Stomach (tissue), 9 donors: ENCODE measurements around the gene ANGEL1. TPM values are rescaled to one million over a fixed set of nuclear protein-coding genes. Genes with fewer than 3 reads are reported as not detected.

ENCODE experiments used
- DNase-seq, 2 donors: peaks; one replicate each; pipeline versions ENCODE4 v3.0.0 to v3.0.0-alpha.2; 2013 to 2019
- H3K27ac ChIP-seq, 5 donors: fragments of 200-600 bp in 4 of 5; sonication (generic) in 4 of 5; one replicate each; pipeline ENCODE4 v1.5.1; 2013 to 2019; ENCODE audit warnings: mild to moderate bottlenecking in 1 of 5, moderate library complexity in 1 of 5
- H3K27me3 ChIP-seq, 3 donors: fragments of 200-600 bp; sonication (generic); one replicate each; pipeline ENCODE4 v1.5.1; 2017 to 2019; ENCODE audit warnings: mixed run types in 1 of 3
- H3K36me3 ChIP-seq, 4 donors: fragments of 200-600 bp; sonication (generic); 1 replicate in 3 of 4; 2 replicates in 1 of 4; pipeline ENCODE4 v1.5.1; 2016 to 2019
- H3K4me1 ChIP-seq, 4 donors: fragments of 200-600 bp; sonication (generic); one replicate each; pipeline ENCODE4 v1.5.1; 2016 to 2019
- H3K4me3 ChIP-seq, 4 donors: fragments of 200-600 bp; sonication (generic) in 3 of 4; one replicate each; pipeline ENCODE4 v1.5.1; 2016 to 2019; ENCODE audit warnings: mild to moderate bottlenecking in 1 of 4
- H3K9me3 ChIP-seq, 4 donors: fragments of 200-600 bp; sonication (generic); one replicate each; pipeline ENCODE4 v1.5.1; 2016 to 2019
- CTCF ChIP-seq, 7 experiments: fragments of 450-650 bp in 4 of 7; fragments of 200-600 bp in 3 of 7; sonication (generic) in 3 of 7; IDR thresholded peaks; one replicate each; pipeline ENCODE4 v1.5.1; 2016 to 2019; ENCODE audit warnings: antibody characterized with exemption in 7 of 7, control low read depth in 2 of 7, mild to moderate bottlenecking in 1 of 7
- EP300 ChIP-seq: sonication (generic); formaldehyde crosslinking; IDR thresholded peaks from one replicate; pipeline ENCODE4 v1.6.1; 2017; ENCODE audit warnings: antibody characterized with exemption
- POLR2A ChIP-seq, 4 donors: fragments of 450-650 bp; IDR thresholded peaks; one replicate each; pipeline ENCODE4 v1.6.1; 2016; ENCODE audit warnings: antibody characterized with exemption in 4 of 4, control low read depth in 2 of 4, mild to moderate bottlenecking in 1 of 4, moderate library complexity in 1 of 4
- POLR2AphosphoS5 ChIP-seq, 3 donors: sonication (generic); formaldehyde crosslinking; IDR thresholded peaks; one replicate each; pipeline ENCODE4 v1.6.1; 2016; ENCODE audit warnings: antibody characterized with exemption in 3 of 3
- WGBS, 5 donors: extraction: QIAGEN DNeasy Blood & Tissue Kit in 3 of 5; methylation state at CpG; one replicate each; pipeline versions ENCODE4 v1.1.5 to v1.1.7; 2013 to 2018; 5-methylcytosine and 5-hydroxymethylcytosine counted together
- intact Hi-C: fragments of 100-400 bp; cut with DNase I; formaldehyde crosslinking; loops from one replicate; pipeline ENCODE4 v1.15.1; 2023; ENCODE audit warnings: low total_unique reads
- polyA plus RNA-seq, 3 donors: library from polyadenylated mRNA; stranded (reverse); fragments of 200-250 nt; gene quantifications; one replicate each; pipeline ENCODE4 v1.2.3, GENCODE V29; 2013
- total RNA-seq, 5 donors: library from RNA; depleted of rRNA; stranded (reverse); fragments of >200 nt; gene quantifications; one replicate each; pipeline versions ENCODE4 v1.1.0 to v1.2.3, GENCODE V29; 2014 to 2016
- donor health status: healthy with polysubstance abuse.
- donor health status: Bipolar disorder and iron deficiency.
- donor health status: healthy.

ANGEL1 gene
- total and polyA plus RNA-seq, 8 donors = 2.3 to 32.6 (median 12.7) TPM

GRCh38 chr14:76832503-76832988 lies 19.9 kb upstream of the ANGEL1 start:
- WGBS, 5 donors = 67 to 82% (median 73%) methylated on average over 1 of the region's 1 CpG
- no peak for DNase-seq
- TF ChIP-seq EP300 (no peak), CTCF (IDR thresholded peaks at IDR 0.05) (no peak), POLR2A (IDR thresholded peaks at IDR 0.05) (no peak), POLR2AphosphoS5 (IDR thresholded peaks at IDR 0.05) (no peak)
- Histone ChIP-seq H3K27ac (no peak overlapping the region), H3K4me1 (peaks cover 0 to 44% (median 22%) of the 10 kb centered on the region in 4 donors), H3K36me3 (no peaks in the 10 kb centered on the region), H3K4me3 (no peak overlapping the region), H3K9me3 (no peaks in the 10 kb centered on the region), H3K27me3 (no peaks in the 10 kb centered on the region)
- intact Hi-C loops = no loop called here

- WGBS, 5 donors = 88 to 96% (median 92%) methylated on average over 4 of the region's 4 CpGs
- DNase-seq = no peak
- no peak for TF ChIP-seq EP300
- Histone ChIP-seq H3K4me3 (no peak overlapping the region), H3K27ac (no peak overlapping the region), H3K4me1 (peaks cover 0 to 44% (median 22%) of the 10 kb centered on the region in 4 donors), H3K9me3 (no peaks in the 10 kb centered on the region), H3K27me3 (no peaks in the 10 kb centered on the region), H3K36me3 (no peaks in the 10 kb centered on the region)
- intact Hi-C loops = no loop called here
Measured at GRCh38 chr14:76830556-76830955, 17.9 kb upstream of the ANGEL1 start.

GRCh38 chr14:76829650-76830421 lies 17.2 kb upstream of the ANGEL1 start:
- Histone ChIP-seq H3K27me3 (no peaks in the 10 kb centered on the region), H3K27ac (peak overlapping the region in 4 of 5 donors; percentile 21 to 49 (median 25)), H3K9me3 (no peaks in the 10 kb centered on the region), H3K4me3 (no peak overlapping the region), H3K36me3 (no peaks in the 10 kb centered on the region), H3K4me1 (peaks cover 0 to 42% (median 21%) of the 10 kb centered on the region in 4 donors)
- DNase-seq = peak; percentile 50 to 85
- TF ChIP-seq CTCF (IDR thresholded peaks at IDR 0.05) (no peak), POLR2A (IDR thresholded peaks at IDR 0.05) (no peak), POLR2AphosphoS5 (IDR thresholded peaks at IDR 0.05) (no peak), EP300 (no peak)
- intact Hi-C loops = no loop called here
- 27 to 42% (median 35%) methylated on average over 7 of the region's 7 CpGs for WGBS, 5 donors

- no peak overlapping the region for H3K4me3 ChIP-seq
- H3K27me3 ChIP-seq = no peaks in the 10 kb centered on the region
- H3K27ac ChIP-seq = peak overlapping the region in 2 of 5 donors; percentile 22 to 28
- DNase-seq = peak in 1 of 2 donors; percentile 38
- H3K9me3 ChIP-seq = no peaks in the 10 kb centered on the region
- no peaks in the 10 kb centered on the region for H3K36me3 ChIP-seq
- peaks cover 0 to 33% (median 18%) of the 10 kb centered on the region in 4 donors for H3K4me1 ChIP-seq
- TF ChIP-seq EP300 = no peak
- TF ChIP-seq CTCF (IDR thresholded peaks at IDR 0.05) = no peak
- no peak for TF ChIP-seq POLR2AphosphoS5 (IDR thresholded peaks at IDR 0.05)
- TF ChIP-seq POLR2A (IDR thresholded peaks at IDR 0.05) = no peak
- intact Hi-C loops = no loop called here
- 26 to 69% (median 38%) methylated on average over 3 of the region's 3 CpGs for WGBS, 5 donors
Measured at GRCh38 chr14:76829013-76829365, 16.3 kb upstream of the ANGEL1 start.
